ENCODE results near the gene GKN1.
"Not testable (repeated sequence)": the region's sequence is repeated elsewhere in the genome, so short reads cannot be mapped to it uniquely, and the experiment has no call there.

GKN1 gene, protein sequence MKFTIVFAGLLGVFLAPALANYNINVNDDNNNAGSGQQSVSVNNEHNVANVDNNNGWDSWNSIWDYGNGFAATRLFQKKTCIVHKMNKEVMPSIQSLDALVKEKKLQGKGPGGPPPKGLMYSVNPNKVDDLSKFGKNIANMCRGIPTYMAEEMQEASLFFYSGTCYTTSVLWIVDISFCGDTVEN

DNA sequence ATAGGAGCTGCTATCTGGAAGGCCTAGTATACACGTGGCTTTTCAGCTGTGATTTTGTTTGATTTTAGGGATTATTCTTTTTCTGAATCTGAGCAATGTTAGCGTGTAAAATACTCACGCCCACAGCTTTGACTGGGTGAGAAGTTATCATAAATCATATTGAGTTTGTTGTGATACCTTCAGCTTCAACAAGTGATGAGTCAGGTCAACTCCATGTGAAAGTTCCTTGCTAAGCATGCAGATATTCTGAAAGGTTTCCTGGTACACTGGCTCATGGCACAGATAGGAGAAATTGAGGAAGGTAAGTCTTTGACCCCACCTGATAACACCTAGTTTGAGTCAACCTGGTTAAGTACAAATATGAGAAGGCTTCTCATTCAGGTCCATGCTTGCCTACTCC, at the start of gene GKN1:
Gene GKN1 (plus strand): TSS at position 386 of the 400 bp plus-strand sequence. CDS start 42 bp downstream, outside the sequence.
- no peak for DNase-seq

- DNase-seq = peak; percentile 15
Measured at GRCh38 chr2:68925295-68925896, 49.0 kb upstream of the GKN1 start.

DNA sequence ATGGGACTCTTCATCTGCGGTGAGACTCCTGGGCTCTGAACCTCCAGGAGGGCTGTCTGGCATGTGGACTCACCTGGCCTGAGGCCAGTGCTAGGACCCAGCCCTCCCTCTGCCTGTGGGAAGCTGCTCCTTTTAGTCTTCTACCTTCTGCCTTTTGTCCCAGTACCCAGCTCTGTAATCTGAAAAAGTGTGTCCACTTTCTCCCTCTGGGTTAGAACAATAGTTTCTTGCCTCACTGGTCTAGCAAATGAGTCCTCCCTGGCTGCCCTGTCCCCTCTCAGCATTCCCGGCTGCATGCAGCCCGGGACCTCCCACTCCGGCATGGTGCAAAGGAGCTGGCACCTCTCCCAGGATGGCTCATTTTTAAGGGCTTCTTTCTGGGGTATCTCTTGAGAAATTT, 47.6 kb upstream of the GKN1 start:
- DNase-seq = no peak

DNA sequence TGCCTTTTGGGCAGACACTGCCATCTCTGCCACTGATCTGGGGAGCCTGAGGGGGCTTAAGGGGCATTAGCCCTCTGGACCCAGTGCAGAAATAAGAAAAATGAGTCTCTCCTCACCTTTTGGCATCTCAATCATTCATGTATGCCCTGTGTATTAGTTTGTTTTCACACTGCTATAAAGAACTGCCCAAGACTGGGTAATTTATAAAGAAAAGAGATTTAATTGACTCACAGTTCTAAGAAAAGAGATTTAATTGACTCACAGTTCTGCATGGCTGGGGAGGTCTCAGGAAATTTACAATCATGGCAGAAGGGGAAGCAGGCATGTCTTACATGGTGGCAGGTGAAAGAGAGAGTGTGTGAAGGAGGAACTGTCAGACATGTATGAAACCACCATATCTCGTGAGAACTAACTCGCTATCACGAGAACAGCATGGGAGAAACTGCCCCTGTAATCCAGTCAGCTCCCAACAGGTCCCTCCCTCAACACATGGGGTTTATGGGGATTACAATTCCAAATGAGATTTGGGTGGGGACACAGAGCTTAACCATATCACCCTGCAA, 43.2 kb upstream of the GKN1 start:
- DNase-seq = no peak

- DNase-seq = no peak
Measured at GRCh38 chr2:68931799-68932198, 42.6 kb upstream of the GKN1 start.

- no peak for DNase-seq
Measured at GRCh38 chr2:68932402-68932801, 42.0 kb upstream of the GKN1 start.

DNA sequence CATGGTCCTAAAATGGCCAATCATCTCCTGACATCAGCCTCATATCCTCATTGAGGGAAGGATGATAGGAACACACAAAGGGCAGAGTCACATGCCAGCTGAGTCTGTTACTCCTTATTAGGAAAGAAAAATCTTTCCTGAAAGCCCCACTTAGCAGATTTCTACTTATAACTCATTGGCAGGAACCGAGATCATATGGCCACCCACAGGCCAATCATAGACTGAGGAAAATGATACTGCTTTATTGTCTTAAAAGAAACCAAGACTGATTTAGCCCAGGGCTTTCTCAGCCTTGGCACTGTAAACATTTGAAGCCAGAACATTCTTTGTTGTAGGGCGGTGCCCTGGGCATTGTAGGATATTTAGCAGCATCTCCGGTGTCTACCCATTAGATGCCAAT, 40.4 kb upstream of the GKN1 start:
- no peak for DNase-seq

DNA sequence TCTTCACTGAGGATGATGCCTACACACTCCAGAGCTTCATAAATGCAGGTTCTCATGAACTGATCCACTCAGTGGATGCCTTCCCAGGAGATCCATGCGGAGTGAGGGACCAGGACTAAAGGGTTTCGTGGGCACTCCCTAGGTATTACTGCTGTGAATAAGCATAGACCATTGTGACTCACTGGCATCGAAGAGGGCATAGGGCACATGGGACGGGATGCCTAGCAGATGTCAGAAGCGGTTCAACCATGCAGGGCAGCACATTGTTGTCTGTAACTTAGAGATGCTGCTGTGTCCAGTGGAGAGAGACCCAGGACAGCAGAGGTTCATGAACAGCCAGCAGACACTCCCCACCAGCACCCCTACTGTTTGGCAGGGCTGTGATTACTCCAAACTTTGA, 39.0 kb upstream of the GKN1 start:
- DNase-seq = no peak

DNA sequence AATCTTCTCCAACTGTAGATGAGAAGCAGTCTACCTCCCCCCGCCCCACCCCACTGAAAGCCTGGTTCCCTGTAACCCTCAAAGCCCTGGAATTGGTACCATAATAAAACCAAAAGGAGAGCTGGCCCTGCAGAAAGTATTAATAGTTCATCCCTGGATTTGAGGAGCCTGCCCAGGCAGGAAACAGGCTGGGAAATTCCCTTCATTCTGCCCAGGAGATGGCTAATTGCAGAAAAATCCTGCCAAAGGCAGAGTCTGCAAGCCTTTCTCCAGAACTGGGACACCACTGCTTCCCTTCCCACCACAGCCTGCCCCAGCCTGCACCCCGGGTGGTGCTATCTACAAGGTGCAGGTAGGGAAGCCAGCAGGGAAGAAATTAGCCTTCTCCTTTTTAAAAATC, 38.0 kb upstream of the GKN1 start:
- DNase-seq = no peak

DNA sequence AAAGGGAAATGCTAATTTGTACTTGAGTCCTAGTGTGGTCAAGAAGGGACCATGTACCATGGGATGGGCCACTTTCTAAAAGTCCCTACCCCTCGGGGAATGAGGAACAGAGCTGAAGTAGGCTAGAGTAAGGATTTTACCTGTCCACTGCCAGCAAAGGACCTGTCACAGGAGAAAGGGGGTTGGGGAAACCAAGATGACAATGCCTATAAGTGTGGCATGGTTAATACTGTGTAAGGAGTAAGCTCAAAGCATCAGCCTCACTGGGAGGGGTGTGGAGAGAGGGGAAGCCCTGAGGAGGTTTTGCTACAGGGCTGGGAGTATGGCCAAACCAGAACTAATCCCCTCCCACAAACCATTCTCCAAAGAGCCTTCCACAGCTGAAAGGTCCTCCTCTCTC, 37.5 kb upstream of the GKN1 start:
- no peak for DNase-seq

- DNase-seq = no peak
Measured at GRCh38 chr2:68937346-68938055, 36.9 kb upstream of the GKN1 start.

GRCh38 chr2:68938938-68939337, 35.5 kb upstream of the GKN1 start:
- no peak for DNase-seq

DNA sequence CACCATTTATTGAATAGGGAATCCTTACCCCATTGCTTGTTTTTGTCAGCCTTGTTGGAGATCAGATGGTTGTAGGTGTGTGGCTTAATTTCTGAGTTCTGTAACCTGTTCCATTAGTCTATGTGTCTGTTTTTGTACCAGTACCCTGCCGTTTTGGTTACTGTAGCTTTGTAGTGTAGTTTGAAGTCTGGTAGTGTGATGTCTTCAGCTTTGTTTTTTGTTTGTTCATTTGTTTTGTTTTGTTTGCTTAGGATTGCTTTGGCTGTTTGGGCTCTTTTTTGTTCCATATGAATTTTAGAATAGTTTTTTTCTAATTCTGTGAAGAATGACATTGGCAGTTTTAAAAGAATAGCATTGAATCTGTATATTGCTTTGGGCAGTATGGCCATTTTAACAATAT, 34.5 kb upstream of the GKN1 start:
- DNase-seq = no peak

DNA sequence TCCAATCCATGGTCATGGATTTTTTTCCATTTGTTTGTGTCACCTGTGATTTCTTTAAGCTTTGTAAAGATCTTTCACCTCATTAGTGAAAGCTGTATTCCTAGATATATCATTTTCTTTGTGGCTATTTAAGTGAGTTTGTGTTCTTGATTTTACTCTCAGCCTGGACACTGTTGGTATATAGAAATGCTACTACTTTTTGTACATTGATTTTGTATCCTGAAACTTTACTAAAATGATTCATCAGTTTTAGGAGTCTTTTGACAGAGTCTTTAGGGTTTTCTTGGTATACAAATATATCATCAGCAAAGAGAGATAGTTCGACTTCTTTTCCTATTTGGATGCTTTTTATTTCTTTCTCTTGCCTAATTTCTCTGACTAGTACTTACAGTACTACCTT, 34.1 kb upstream of the GKN1 start:
- DNase-seq = no peak

GRCh38 chr2:68942827-68943226, 31.6 kb upstream of the GKN1 start:
- no peak for DNase-seq

DNA sequence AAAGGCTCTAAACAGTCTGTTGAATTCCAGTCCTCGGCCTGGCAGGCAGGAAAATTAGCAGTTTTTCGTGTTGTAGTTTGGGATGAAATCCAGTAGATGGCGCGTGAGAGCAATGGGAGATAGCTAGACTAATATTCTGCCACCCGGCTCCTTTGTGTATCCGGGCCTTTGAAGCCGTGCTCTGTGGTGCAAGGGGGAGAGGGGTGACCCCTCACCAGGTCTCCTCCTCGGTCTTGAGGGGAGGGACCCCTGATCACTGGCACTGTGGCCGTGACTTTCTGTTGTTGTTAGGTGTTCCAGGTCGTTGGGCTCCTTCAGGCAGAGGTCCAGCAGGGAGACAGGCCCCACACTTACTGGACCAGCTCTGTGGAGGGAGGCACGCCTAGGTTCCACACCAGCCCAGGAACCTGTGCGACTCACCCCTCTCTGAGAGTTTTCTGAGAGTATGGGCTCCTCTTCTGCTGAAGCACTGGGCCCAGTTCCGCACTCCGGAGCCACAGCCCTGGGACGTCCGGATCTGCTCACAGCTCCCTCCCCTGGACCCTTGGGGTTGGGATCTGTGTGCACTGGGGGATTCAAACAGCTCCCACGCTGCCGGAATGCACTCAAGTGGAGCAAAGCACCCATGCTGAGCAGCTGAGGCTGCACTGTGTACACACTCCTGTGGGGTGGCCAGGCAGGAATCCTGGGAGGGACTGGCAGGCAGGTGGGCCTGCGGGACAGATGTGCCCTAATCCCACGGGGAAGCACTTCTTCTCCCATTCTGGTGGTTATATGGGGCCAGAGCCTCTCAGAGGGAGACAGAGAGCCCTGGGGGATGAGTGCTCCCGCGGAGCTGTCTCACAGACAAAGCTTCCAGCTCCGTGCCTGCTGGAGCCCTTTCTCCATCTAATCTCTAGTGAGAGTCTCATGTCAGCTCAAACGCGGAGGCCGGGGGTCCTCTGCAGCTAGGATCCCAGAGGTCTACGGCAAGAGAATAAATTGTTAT, 30.6 kb upstream of the GKN1 start:
- peak; percentile 31 for DNase-seq

- no peak for DNase-seq
Measured at GRCh38 chr2:68946117-68946516, 28.3 kb upstream of the GKN1 start.

- DNase-seq = no peak
Measured at GRCh38 chr2:68948710-68949109, 25.7 kb upstream of the GKN1 start.

DNA sequence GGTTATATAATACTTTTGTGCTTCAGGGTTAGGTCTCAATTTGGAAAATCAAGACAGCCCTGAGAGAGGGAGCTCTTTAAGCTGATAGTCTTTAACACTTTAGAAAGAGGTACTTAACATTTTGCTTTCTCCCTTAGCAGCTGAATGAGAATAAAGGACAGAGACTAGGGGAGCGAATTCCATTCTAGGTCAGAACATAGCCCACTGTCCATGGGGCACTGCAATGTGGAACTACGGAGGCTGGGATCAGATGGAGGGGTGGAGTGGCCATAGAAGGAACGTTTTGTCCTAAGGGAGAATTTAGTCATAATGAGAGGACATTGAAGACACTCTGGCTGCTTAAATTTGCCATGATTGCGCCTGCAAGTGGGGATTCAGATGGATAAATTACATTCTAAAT, 22.5 kb upstream of the GKN1 start:
- no peak for DNase-seq

- DNase-seq = no peak
Measured at GRCh38 chr2:68952887-68953521, 21.4 kb upstream of the GKN1 start, which contains the start of gene GKN2. GKN2 (minus strand) TSS chr2:68952893; CDS start chr2:68952861, 32 bp downstream.

- DNase-seq = not testable (repeated sequence)
Measured at GRCh38 chr2:68955432-68955831, 19.0 kb upstream of the GKN1 start.

DNA sequence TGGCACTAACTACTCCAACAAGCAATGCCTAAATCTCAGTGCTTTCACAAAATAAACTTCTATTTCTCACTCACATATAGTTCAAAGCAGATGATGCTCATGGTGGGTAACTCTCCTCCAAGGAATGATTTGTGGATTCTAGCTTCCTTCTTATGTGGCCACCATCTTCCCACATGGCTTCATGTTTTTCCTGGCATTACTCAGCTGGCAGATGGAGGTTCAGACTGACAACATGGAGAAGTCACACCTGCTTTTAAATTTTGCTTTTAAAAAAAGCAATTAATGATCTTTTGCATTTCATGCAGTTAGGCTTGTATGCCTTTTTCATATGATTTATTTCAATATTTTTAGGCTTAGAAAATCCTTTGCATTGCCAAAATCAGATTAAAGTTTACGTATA, 15.4 kb upstream of the GKN1 start:
- no peak for DNase-seq
